Heart left ventricle (tissue), 16 donors: ENCODE results near the gene CETP. TPM values are rescaled to one million over a fixed set of nuclear protein-coding genes. Genes with fewer than 3 reads are reported as not detected.

ENCODE experiments used
- ATAC-seq, 4 donors: fragments of 200-7000 bp; cut with Tn5 transposase; one replicate each; pipeline ENCODE4 v1.9.1; 2020 to 2022; ENCODE audit warnings: moderate library complexity in 4 of 4, mild to moderate bottlenecking in 3 of 4, moderate number of reproducible peaks in 1 of 4
- DNase-seq, 5 donors: peaks; one replicate each; pipeline ENCODE4 v3.0.0-alpha.2; 2020
- H3K27ac ChIP-seq, 12 donors: fragments of 200-600 bp; sonication (generic) in 4 of 12; one replicate each; pipeline versions ENCODE4 v1.5.0 to v1.8.0; 2016 to 2022; ENCODE audit warnings: mild to moderate bottlenecking in 2 of 12
- H3K27me3 ChIP-seq, 9 donors: fragments of 200-600 bp; sonication (generic) in 2 of 9; one replicate each; pipeline versions ENCODE4 v1.5.1 to v1.8.0; 2016 to 2022; ENCODE audit warnings: mild to moderate bottlenecking in 3 of 9
- H3K36me3 ChIP-seq, 9 donors: fragments of 200-600 bp; sonication (generic) in 2 of 9; one replicate each; pipeline versions ENCODE4 v1.5.0 to v1.8.0; 2018 to 2022; ENCODE audit warnings: mild to moderate bottlenecking in 2 of 9
- H3K4me1 ChIP-seq, 12 donors: fragments of 200-600 bp; sonication (generic) in 4 of 12; one replicate each; pipeline versions ENCODE4 v1.5.0 to v1.8.0; 2016 to 2022; ENCODE audit warnings: mild to moderate bottlenecking in 3 of 12
- H3K4me3 ChIP-seq, 12 donors: fragments of 200-600 bp; sonication (generic) in 4 of 12; one replicate each; pipeline versions ENCODE4 v1.5.0 to v1.8.0; 2017 to 2022; ENCODE audit warnings: mild to moderate bottlenecking in 9 of 12, moderate library complexity in 4 of 12
- H3K9me3 ChIP-seq, 12 donors: fragments of 200-600 bp; sonication (generic) in 4 of 12; one replicate each; pipeline versions ENCODE4 v1.5.0 to v1.8.0; 2016 to 2022; ENCODE audit warnings: mild to moderate bottlenecking in 1 of 12
- CTCF ChIP-seq, 12 donors: fragments of 200-600 bp; sonication (generic) in 4 of 12; IDR thresholded peaks; one replicate each; pipeline versions ENCODE4 v1.5.0 to v1.8.0; 2018 to 2022; ENCODE audit warnings: antibody characterized with exemption in 12 of 12, mild to moderate bottlenecking in 5 of 12
- POLR2A ChIP-seq, 2 donors: fragments of 450-650 bp; IDR thresholded peaks; one replicate each; pipeline ENCODE4 v1.6.1; 2017; ENCODE audit warnings: antibody characterized with exemption in 2 of 2, mild to moderate bottlenecking in 2 of 2, moderate library complexity in 2 of 2
- WGBS, 4 donors: extraction: QIAGEN DNeasy Blood & Tissue Kit in 2 of 4; methylation state at CpG; one replicate each; pipeline versions ENCODE4 v1.1.5 to v1.1.7; 2013 to 2018; 5-methylcytosine and 5-hydroxymethylcytosine counted together
- intact Hi-C, 10 donors: fragments of 100-400 bp; cut with DNase I; formaldehyde crosslinking; loops; one replicate each; pipeline versions ENCODE4 v1.11.1 to v1.14.2; 2022
- polyA plus RNA-seq, 2 donors: library from polyadenylated mRNA; stranded (reverse); fragments of 200-250 nt; gene quantifications; one replicate each; pipeline ENCODE4 v1.2.3, GENCODE V29; 2013
- total RNA-seq, 9 donors: library from RNA; depleted of rRNA in 2 of 9; stranded (reverse); fragments of >200 nt in 2 of 9; fragmentation: NEBNext Ultra II Directional in 3 of 9; extraction: Animal tissue kit (Norgen Biotek cat#: 25700) in 3 of 9; gene quantifications; one replicate each; pipeline versions ENCODE4 v1.1.0 to v1.2.4, GENCODE V29; 2016 to 2023
- donor health status: ischemic (EF 13 %, LVEDD 7.1; RV severe dilation, severe dysfunction).
- donor health status: healthy with polysubstance abuse.
- donor health status: DM: no; HTN: yes; CAD: no.
- donor health status: DM: no; HTN: no; CAD: no.
- donor health status: ischemic (EF 25% LVEDD 6.9; RV normal size, moderate dysfunction).
- donor health status: ischemic (EF 25% LVEDD 5.7; RV mildly dilated, moderate dysfunction).
- donor health status: healthy.
- donor health status: DM: yes; HTN: yes; CAD: no.
- donor health status: ischemic (EF 35%, LVEDD 5.7; RV mildly dilated, moderate dysfunction).
- donor health status: nonischemic (EF 11% LVEDD 7.7; RV severe dilation, severe dysfunction).
- donor health status: DM: yes; HTN: yes; CAD: no.
- donor health status: PGD.
- donor health status: ischemic (EF 29% LVEDD 5.4; RV normal size, mild dysfunction).
- donor health status: nonischemic (EF 23%, LVEDD 6.1; RV moderate dilation, normal function).

The CETP gene
- total and polyA plus RNA-seq, 11 donors: 0.23 to 3.1 (median 0.31) TPM; not detected in 3

- 92 to 94% (median 93%) methylated on average over 5 of the region's 5 CpGs for WGBS, 4 donors
- no peak for ATAC-seq
- Histone ChIP-seq H3K36me3 (peaks cover 0 to 93% (median 20%) of the 10 kb centered on the region in 9 donors), H3K4me3 (no peak overlapping the region), H3K27me3 (no peaks in the 10 kb centered on the region), H3K4me1 (peaks cover 0 to 19% (median 0%) of the 10 kb centered on the region in 12 donors), H3K27ac (no peak overlapping the region), H3K9me3 (no peaks in the 10 kb centered on the region)
- intact Hi-C loops: no loop called here
- no peak for TF ChIP-seq POLR2A (IDR thresholded peaks at IDR 0.05)
- TF ChIP-seq CTCF (IDR thresholded peaks at IDR 0.05): no peak
- no peak for DNase-seq
Observed at GRCh38 chr16:57032931-57033330, 71.2 kb downstream of the CETP start.

Other genes with a start within 250 kb of the CETP start
- gene NUP93, start 231.8 kb upstream of the CETP start, total RNA-seq: 10 to 100 TPM; 21.8 to 49.0 (median 27.8) TPM
- 10 to 100 TPM; 23.7 to 28.5 TPM for gene NUP93, start 231.8 kb upstream of the CETP start, polyA plus RNA-seq
- gene SLC12A3, start 96.7 kb upstream of the CETP start, total RNA-seq: under 1 TPM in 1 of 9 donors, not detected in 8; 0.08 TPM
- gene SLC12A3, start 96.7 kb upstream of the CETP start, polyA plus RNA-seq: not detected
- gene HERPUD1, start 29.8 kb upstream of the CETP start, total RNA-seq: 100 to 1,000 TPM in 8 of 9 donors, 10 to 100 TPM in 1; 86.9 to 197 (median 117) TPM
- gene HERPUD1, start 29.8 kb upstream of the CETP start, polyA plus RNA-seq: 100 to 1,000 TPM in 1 of 2 donors, 10 to 100 TPM in 1; 41.4 to 226 TPM
- gene NLRC5, start 27.6 kb downstream of the CETP start, total RNA-seq: 10 to 100 TPM in 4 of 9 donors, 1 to 10 TPM in 5; 5.8 to 98.6 (median 9.9) TPM
- gene NLRC5, start 27.6 kb downstream of the CETP start, polyA plus RNA-seq: 10 to 100 TPM in 1 of 2 donors, 1 to 10 TPM in 1; 6.8 to 11.8 TPM
- gene CPNE2, start 130.6 kb downstream of the CETP start, total RNA-seq: 10 to 100 TPM in 6 of 9 donors, 1 to 10 TPM in 3; 7.2 to 23.6 (median 11.9) TPM
- 10 to 100 TPM; 18.8 to 20.4 TPM for gene CPNE2, start 130.6 kb downstream of the CETP start, polyA plus RNA-seq
- 10 to 100 TPM; 48.8 to 71.9 (median 65.8) TPM for gene PSME3IP1, start 224.1 kb downstream of the CETP start, total RNA-seq
- 10 to 100 TPM; 37.8 to 74.6 TPM for gene PSME3IP1, start 224.1 kb downstream of the CETP start, polyA plus RNA-seq
- gene RSPRY1, start 224.4 kb downstream of the CETP start, total RNA-seq: 10 to 100 TPM; 13.4 to 22.9 (median 17.1) TPM
- gene RSPRY1, start 224.4 kb downstream of the CETP start, polyA plus RNA-seq: 10 to 100 TPM in 1 of 2 donors, 1 to 10 TPM in 1; 5.4 to 22.2 TPM